ENCODE measurements around the gene AFTPH.

DNA sequence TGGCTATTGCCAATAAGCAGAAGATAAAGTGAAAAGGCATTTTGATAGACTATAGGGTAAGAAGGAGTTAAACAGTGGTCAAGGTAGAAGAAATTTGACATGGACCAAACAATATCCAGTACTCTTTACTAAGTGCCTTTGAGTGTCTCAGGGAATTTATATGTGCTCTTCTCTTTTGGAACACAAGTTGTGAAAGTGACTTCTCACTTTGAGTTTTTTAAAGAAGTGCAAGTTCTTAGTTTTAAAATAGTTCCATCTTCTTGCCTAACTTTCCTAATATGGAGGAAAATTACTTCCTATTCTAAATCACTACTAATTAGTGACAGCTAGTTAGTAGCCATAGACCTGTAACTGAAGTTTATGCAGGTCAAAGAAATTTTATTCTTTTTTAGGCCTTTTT, 63.4 kb downstream of the AFTPH start:
- TF ChIP-seq, protein P1, sequence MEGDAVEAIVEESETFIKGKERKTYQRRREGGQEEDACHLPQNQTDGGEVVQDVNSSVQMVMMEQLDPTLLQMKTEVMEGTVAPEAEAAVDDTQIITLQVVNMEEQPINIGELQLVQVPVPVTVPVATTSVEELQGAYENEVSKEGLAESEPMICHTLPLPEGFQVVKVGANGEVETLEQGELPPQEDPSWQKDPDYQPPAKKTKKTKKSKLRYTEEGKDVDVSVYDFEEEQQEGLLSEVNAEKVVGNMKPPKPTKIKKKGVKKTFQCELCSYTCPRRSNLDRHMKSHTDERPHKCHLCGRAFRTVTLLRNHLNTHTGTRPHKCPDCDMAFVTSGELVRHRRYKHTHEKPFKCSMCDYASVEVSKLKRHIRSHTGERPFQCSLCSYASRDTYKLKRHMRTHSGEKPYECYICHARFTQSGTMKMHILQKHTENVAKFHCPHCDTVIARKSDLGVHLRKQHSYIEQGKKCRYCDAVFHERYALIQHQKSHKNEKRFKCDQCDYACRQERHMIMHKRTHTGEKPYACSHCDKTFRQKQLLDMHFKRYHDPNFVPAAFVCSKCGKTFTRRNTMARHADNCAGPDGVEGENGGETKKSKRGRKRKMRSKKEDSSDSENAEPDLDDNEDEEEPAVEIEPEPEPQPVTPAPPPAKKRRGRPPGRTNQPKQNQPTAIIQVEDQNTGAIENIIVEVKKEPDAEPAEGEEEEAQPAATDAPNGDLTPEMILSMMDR (IDR thresholded peaks at IDR 0.05), result no peak
- TF ChIP-seq POLR2A (IDR thresholded peaks at IDR 0.05), result no peak

Data from right lobe of liver (tissue), 4 donors.